BJ (cell line): ENCODE data around the gene CLIC3. TPM values are rescaled to one million over a fixed set of nuclear protein-coding genes. Genes with fewer than 3 reads are reported as not detected.
"Not testable (repeated sequence)": the region's sequence is repeated elsewhere in the genome, so short reads cannot be mapped to it uniquely, and the experiment has no call there.

Experiments used
- CTCF ChIA-PET: fragments of 350-600 bp; formaldehyde crosslinking; extraction: SDS; loops from one replicate; lab custom pipeline; 2021; ENCODE audit warnings: antibody characterized with exemption, inconsistent platforms; lab: Yijun Ruan, JAX
- POLR2A ChIA-PET: fragments of 300-600 bp; sonication (Branson Sonifier 250); formaldehyde crosslinking; extraction: SDS; loops from one replicate; lab custom pipeline; 2021; ENCODE audit warnings: antibody characterized with exemption; lab: Charles Lee
- DNase-seq: peaks from one replicate; pipeline ENCODE4 v3.0.0-alpha.2; 2011; ENCODE audit warnings: low read depth
- H3K27me3 ChIP-seq: 2 replicates; pipeline ENCODE4 v1.6.0; 2011; ENCODE audit warnings: low read length; ENCODE audit not compliant: control insufficient read depth, insufficient read depth
- H3K36me3 ChIP-seq: 2 replicates; pipeline ENCODE4 v1.5.1; 2011; ENCODE audit warnings: low read length; ENCODE audit not compliant: control insufficient read depth, insufficient read depth
- H3K4me3 ChIP-seq: 2 replicates; pipeline ENCODE4 v1.5.1; 2011; ENCODE audit warnings: low read depth, mild to moderate bottlenecking, control low read depth, low read length
- CTCF ChIP-seq: IDR thresholded peaks from 2 replicates; pipeline ENCODE4 v1.5.1; 2011; ENCODE audit warnings: low read depth, mild to moderate bottlenecking, control low read depth, inconsistent platforms, low read length, moderate library complexity; ENCODE audit not compliant: insufficient read depth
- polyA plus RNA-seq: library from polyadenylated mRNA; depleted of rRNA; stranded (reverse); fragments of >200 nt; gene quantifications from 2 replicates; pipeline ENCODE4 v1.2.3, GENCODE V29; 2011

The CLIC3 gene
- polyA plus RNA-seq, 1 experiment: 4.0 TPM

DNA sequence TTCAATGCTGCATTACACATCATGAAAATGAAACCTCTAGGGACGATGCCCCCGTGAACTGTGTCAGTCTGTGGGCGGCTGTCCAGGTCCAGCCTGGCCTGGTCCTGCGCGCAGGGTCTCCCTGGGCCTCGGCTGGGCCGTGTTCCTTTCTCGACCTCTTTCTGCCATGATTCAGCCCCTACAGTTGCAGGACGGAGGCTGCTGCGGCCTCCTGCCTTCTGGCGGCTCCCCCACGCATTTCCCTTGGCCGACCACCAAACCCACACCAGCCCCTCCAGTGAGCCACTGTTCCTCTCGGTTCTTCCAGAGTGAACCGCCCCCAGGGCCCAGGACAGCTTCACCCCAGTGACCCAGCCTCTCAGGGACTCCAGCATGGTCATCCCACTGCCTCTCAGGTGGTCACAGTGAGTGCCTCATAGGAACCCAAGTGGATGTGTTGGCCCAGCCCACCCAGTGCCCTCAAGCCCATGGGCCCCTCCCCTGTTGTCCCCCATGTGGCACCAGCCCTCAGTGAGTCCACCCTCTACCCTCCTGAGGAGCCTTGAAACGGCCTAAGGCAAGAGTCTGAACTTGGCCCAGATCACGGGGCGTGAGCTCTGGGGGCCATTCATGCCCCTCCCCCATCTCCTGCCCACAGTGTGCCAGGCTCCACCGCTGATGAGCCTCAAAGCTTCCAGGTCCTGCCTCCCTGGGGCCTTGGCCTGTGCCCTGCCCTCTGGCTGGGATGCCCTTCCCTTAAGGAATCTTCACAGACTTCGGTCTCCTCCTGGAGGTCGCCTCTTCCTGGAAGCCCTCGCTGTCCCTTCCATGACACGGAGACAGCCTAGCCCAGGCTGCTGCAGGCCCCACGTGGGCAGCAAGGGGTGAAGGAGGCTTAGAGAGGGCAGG is 10.0 kb upstream of the CLIC3 start:
- Histone ChIP-seq H3K36me3 (peaks cover 6% of the 10 kb centered on the region), H3K4me3 (no peak overlapping the region), H3K27me3 (no peaks in the 10 kb centered on the region)
- DNase-seq: no peak
- ChIA-PET POLR2A (no interaction called here), CTCF (interaction anchor here (1.2 to 4.9 kb wide), 3 partner anchors 23 to 57 kb away, joined by 3 to 18 read pairs (median 9); partner anchors contain the start of gene ABCA2)
- TF ChIP-seq CTCF: no peak

DNA sequence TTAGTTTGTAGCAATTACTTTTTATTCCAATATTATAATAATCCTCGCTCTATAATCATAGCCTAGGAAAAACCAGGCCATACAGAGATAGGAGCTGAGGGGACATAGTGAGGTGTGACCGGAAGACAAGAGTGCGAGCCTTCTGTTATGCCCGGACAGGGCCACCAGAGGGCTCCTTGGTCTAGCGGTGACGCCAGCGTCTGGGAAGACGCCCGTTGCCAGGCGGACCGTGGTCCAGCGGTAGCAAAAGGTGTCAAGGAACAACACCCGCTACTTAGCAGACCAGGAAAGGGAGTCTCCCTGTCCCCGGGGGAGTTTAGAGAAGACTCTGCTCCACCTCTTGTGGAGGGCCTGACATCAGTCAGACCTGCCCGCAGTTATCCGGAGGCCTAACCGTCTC is 7.9 kb upstream of the CLIC3 start:
- H3K4me3 ChIP-seq, H3K36me3 ChIP-seq, POLR2A ChIA-PET, DNase-seq, H3K27me3 ChIP-seq: not testable (repeated sequence)
- CTCF ChIA-PET: interaction anchor here (0.7 to 4.9 kb wide), 4 partner anchors 8 to 45 kb away, joined by 3 to 18 read pairs (median 3); partner anchors contain the start of gene CLIC3
- TF ChIP-seq CTCF: peak; percentile 37; the same call in 1 of the 2 replicates

DNA sequence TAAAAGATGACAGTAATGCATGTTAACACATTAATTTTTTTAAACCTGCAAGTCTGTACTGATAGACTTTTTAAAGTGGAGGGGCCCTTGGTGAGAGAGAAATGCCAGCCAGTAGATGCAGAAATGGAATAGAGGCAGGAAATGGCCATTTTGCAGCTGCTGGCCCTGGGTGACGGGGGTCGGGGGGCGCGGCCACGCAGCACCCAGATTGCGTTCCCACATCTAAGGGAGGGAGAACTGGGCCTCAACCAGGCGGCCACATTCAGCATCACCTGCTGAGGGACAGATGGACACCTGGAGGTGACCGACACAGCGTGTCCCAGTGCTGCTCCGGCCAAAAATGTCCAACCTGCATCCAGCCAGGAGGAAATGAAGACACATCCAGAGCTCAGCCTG is 6.3 kb upstream of the CLIC3 start:
- Histone ChIP-seq H3K27me3 (no peaks in the 10 kb centered on the region), H3K4me3 (no peak overlapping the region), H3K36me3 (no peaks in the 10 kb centered on the region)
- no peak for DNase-seq
- ChIA-PET CTCF (interaction anchor here (1.1 to 4.9 kb wide), 5 partner anchors 10 to 95 kb away, joined by 3 to 18 read pairs (median 4); partner anchors contain the start of gene PAXX), POLR2A (no interaction called here)
- no peak for TF ChIP-seq CTCF

GRCh38 chr9:137001857-137002645 is 5.7 kb upstream of the CLIC3 start:
- TF ChIP-seq CTCF: no peak
- CTCF ChIA-PET: interaction anchor here (1.1 to 4.9 kb wide), 5 partner anchors 10 to 95 kb away, joined by 3 to 18 read pairs (median 4); partner anchors contain the start of gene PAXX
- DNase-seq: no peak
- no peaks in the 10 kb centered on the region for H3K27me3 ChIP-seq
- H3K4me3 ChIP-seq: no peak overlapping the region
- no peaks in the 10 kb centered on the region for H3K36me3 ChIP-seq
- POLR2A ChIA-PET: no interaction called here
